Kidney glomerular epithelial cell (primary cell): ENCODE measurements around the gene AAGAB.
A peak's percentile ranks its signal among the peaks of the same experiment; 100 is the strongest.
"Not testable (repeated sequence)": the region's sequence is repeated elsewhere in the genome, so short reads cannot be mapped to it uniquely, and the experiment has no call there.

Experiments
- DNase-seq: peaks from one replicate; lab custom pipeline; 2025; lab: John Stamatoyannopoulos, UW

AAGAB gene

GRCh38 chr15:67253101-67253500, 1.4 kb downstream of the AAGAB start:
- no peak for DNase-seq

- no peak for DNase-seq
These were observed 3.1 kb downstream of the AAGAB start for GRCh38 chr15:67251318-67251717.

GRCh38 chr15:67249830-67250229, 4.6 kb downstream of the AAGAB start:
- no peak for DNase-seq

- DNase-seq: no peak
These were observed 6.4 kb downstream of the AAGAB start for GRCh38 chr15:67248011-67248505.

- DNase-seq: not testable (repeated sequence)
These were observed 7.9 kb downstream of the AAGAB start for GRCh38 chr15:67246606-67247005.

GRCh38 chr15:67244971-67245478, 9.4 kb downstream of the AAGAB start:
- DNase-seq: no peak

- DNase-seq: no peak
These were observed 11.8 kb downstream of the AAGAB start for GRCh38 chr15:67242708-67243111.

GRCh38 chr15:67241132-67241855, 13.2 kb downstream of the AAGAB start:
- DNase-seq: no peak

- peak; percentile 38 for DNase-seq
These were observed 14.0 kb downstream of the AAGAB start for GRCh38 chr15:67240235-67241131.

- DNase-seq: no peak
These were observed 21.9 kb downstream of the AAGAB start for GRCh38 chr15:67232591-67232990.

- DNase-seq: no peak
These were observed 24.0 kb downstream of the AAGAB start for GRCh38 chr15:67230504-67230903.

- no peak for DNase-seq
These were observed 26.2 kb downstream of the AAGAB start for GRCh38 chr15:67228286-67228685.

GRCh38 chr15:67227846-67228245, 26.6 kb downstream of the AAGAB start:
- DNase-seq: no peak

GRCh38 chr15:67227431-67227830, 27.0 kb downstream of the AAGAB start:
- no peak for DNase-seq

GRCh38 chr15:67225336-67225735, 29.1 kb downstream of the AAGAB start:
- no peak for DNase-seq

GRCh38 chr15:67224889-67225288, 29.6 kb downstream of the AAGAB start:
- DNase-seq: no peak

- DNase-seq: no peak
These were observed 35.2 kb downstream of the AAGAB start for GRCh38 chr15:67219288-67219687.

- no peak for DNase-seq
These were observed 36.0 kb downstream of the AAGAB start for GRCh38 chr15:67218428-67218827.

GRCh38 chr15:67216859-67217258, 37.6 kb downstream of the AAGAB start:
- no peak for DNase-seq

GRCh38 chr15:67215102-67215501, 39.4 kb downstream of the AAGAB start:
- no peak for DNase-seq

- no peak for DNase-seq
These were observed 41.6 kb downstream of the AAGAB start for GRCh38 chr15:67212684-67213367.

GRCh38 chr15:67210555-67211168, 43.8 kb downstream of the AAGAB start:
- DNase-seq: no peak
